Testis (tissue), 3 donors: ENCODE results near the gene TTLL1. TPM values are rescaled to one million over a fixed set of nuclear protein-coding genes. Genes with fewer than 3 reads are reported as not detected.
A peak's percentile ranks its signal among the peaks of the same experiment; 100 is the strongest.

Source experiments
- DNase-seq: peaks from one replicate; pipeline ENCODE4 v3.0.0-alpha.2; 2019
- H3K27ac ChIP-seq, 2 donors: fragments of 200-600 bp; sonication (generic); one replicate each; pipeline ENCODE4 v1.5.1; 2019
- H3K27me3 ChIP-seq: fragments of 200-600 bp; sonication (generic); one replicate; pipeline ENCODE4 v1.5.1; 2019
- H3K36me3 ChIP-seq: fragments of 200-600 bp; sonication (generic); one replicate; pipeline ENCODE4 v1.5.1; 2017; ENCODE audit warnings: low read depth; ENCODE audit errors: missing control alignments
- H3K4me1 ChIP-seq: fragments of 200-600 bp; sonication (generic); one replicate; pipeline ENCODE4 v1.5.1; 2019
- H3K4me3 ChIP-seq, 2 donors: fragments of 200-600 bp; sonication (generic); one replicate each; pipeline ENCODE4 v1.5.1; 2017 to 2019
- H3K9me3 ChIP-seq: fragments of 200-600 bp; sonication (generic); one replicate; pipeline ENCODE4 v1.5.1; 2017
- POLR2A ChIP-seq: fragments of 450-650 bp; IDR thresholded peaks from one replicate; pipeline ENCODE4 v1.6.1; 2017; ENCODE audit warnings: antibody characterized with exemption, mild to moderate bottlenecking, moderate library complexity
- WGBS, 2 donors: methylation state at CpG; one replicate each; pipeline ENCODE4 v1.1.5; 2018; 5-methylcytosine and 5-hydroxymethylcytosine counted together
- intact Hi-C: fragments of 100-400 bp; cut with DNase I; formaldehyde crosslinking; loops from one replicate; pipeline ENCODE4 v1.15.1; 2023; ENCODE audit warnings: low total_unique reads
- polyA plus RNA-seq: library from polyadenylated mRNA; stranded (reverse); fragments of 350-450 nt; fragmentation: Illumina TruSeq; extraction: RNeasy Lipid Tissue Mini Kit (QIAGEN cat#74804); gene quantifications from one replicate; pipeline ENCODE4 v1.2.3, GENCODE V29; 2014; ENCODE audit warnings: low read depth, low replicate concordance; ENCODE audit not compliant: insufficient read depth
- total RNA-seq, 2 donors: library from RNA; depleted of rRNA; stranded (reverse); fragments of >200 nt; gene quantifications; one replicate each; pipeline ENCODE4 v1.2.3, GENCODE V29; 2016
- TF ChIP-seq, protein P1 (sequence below), 3 experiments: fragments of 450-650 bp in 2 of 3; fragments of 200-600 bp in 1 of 3; sonication (generic) in 1 of 3; IDR thresholded peaks; one replicate each; pipeline ENCODE4 v1.5.1; 2016 to 2019; ENCODE audit warnings: antibody characterized with exemption in 3 of 3, mild to moderate bottlenecking in 2 of 3, moderate library complexity in 1 of 3

Gene TTLL1
- total and polyA plus RNA-seq, 3 donors from 2014 or later, result 22.5 to 30.0 (median 28.9) TPM

DNA sequence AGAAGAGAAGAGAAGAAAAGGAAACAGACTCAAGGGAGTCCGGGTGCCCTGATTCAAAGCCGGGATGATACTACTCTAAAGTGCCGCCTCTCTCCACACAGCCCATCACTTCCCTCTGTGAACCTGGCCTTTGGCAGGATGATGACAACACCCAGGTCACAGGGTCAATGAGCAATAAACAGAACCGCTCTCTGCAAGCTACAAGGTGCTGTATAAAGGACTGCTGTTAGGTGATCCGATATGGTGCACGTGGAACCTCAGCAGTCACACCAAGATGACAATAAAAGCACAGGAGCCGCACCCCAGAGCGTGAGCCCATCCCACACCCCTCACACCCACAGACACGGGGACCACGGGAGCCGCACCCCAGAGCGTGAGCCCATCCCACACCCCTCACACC lies 10.7 kb downstream of the TTLL1 start:
- no peaks in the 10 kb centered on the region for H3K4me1 ChIP-seq
- H3K4me3 ChIP-seq, result no peak overlapping the region
- no peak for DNase-seq
- no peak overlapping the region for H3K27ac ChIP-seq
- H3K9me3 ChIP-seq, result no peaks in the 10 kb centered on the region
- intact Hi-C loops, result no loop called here
- no peaks in the 10 kb centered on the region for H3K27me3 ChIP-seq
- no peak for TF ChIP-seq POLR2A
- TF ChIP-seq, protein P1, sequence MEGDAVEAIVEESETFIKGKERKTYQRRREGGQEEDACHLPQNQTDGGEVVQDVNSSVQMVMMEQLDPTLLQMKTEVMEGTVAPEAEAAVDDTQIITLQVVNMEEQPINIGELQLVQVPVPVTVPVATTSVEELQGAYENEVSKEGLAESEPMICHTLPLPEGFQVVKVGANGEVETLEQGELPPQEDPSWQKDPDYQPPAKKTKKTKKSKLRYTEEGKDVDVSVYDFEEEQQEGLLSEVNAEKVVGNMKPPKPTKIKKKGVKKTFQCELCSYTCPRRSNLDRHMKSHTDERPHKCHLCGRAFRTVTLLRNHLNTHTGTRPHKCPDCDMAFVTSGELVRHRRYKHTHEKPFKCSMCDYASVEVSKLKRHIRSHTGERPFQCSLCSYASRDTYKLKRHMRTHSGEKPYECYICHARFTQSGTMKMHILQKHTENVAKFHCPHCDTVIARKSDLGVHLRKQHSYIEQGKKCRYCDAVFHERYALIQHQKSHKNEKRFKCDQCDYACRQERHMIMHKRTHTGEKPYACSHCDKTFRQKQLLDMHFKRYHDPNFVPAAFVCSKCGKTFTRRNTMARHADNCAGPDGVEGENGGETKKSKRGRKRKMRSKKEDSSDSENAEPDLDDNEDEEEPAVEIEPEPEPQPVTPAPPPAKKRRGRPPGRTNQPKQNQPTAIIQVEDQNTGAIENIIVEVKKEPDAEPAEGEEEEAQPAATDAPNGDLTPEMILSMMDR (IDR thresholded peaks at IDR 0.05), result no peak
- H3K36me3 ChIP-seq, result no peaks in the 10 kb centered on the region
- 85 to 91% methylated on average over 10 to 12 of the region's 12 CpGs for WGBS, 2 donors

DNA sequence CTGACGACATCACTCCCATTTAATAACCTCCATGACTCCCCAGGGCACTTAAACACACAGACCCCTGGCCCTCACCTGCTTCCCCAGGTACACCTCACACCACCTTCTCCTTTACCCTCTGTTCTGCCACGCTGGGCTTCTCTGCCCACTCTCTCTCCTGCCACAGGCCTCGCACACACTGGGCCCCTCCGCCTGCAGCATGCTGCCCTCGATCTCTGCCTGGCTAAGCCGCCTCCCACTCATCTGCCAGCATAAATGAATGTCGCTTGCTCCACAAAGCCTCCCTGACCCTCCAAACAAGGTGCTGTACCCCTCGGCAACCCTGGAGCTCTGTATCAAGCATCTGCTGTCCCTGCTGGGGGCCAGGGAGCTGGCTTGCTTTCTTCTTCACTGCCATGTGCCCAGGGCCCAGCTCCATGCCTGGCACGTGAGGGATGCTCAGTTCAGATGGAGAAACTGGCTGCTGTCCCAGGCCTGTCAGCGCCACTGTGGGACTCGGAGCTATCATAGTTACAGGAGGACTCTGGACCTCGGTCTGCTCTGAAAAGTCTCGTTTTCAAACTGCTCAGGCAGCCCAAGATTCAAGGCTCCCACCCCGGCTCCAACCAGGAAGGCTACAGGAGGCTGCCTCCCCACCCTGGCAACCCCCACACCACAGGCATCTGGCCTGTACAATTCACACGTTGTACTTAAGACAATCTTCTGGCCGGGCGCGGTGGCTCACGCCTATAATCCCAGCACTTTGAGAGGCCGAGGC lies 11.9 kb downstream of the TTLL1 start:
- intact Hi-C loops, result no loop called here
- peak; percentile 42 for DNase-seq
- Histone ChIP-seq H3K9me3 (no peaks in the 10 kb centered on the region), H3K27me3 (no peaks in the 10 kb centered on the region), H3K27ac (no peak overlapping the region), H3K4me1 (no peaks in the 10 kb centered on the region), H3K36me3 (no peaks in the 10 kb centered on the region), H3K4me3 (no peak overlapping the region)
- 78 to 86% methylated on average over 20 of the region's 20 CpGs for WGBS, 2 donors
- TF ChIP-seq, protein P1 (IDR thresholded peaks at IDR 0.05), result no peak
- TF ChIP-seq POLR2A, result no peak

DNA sequence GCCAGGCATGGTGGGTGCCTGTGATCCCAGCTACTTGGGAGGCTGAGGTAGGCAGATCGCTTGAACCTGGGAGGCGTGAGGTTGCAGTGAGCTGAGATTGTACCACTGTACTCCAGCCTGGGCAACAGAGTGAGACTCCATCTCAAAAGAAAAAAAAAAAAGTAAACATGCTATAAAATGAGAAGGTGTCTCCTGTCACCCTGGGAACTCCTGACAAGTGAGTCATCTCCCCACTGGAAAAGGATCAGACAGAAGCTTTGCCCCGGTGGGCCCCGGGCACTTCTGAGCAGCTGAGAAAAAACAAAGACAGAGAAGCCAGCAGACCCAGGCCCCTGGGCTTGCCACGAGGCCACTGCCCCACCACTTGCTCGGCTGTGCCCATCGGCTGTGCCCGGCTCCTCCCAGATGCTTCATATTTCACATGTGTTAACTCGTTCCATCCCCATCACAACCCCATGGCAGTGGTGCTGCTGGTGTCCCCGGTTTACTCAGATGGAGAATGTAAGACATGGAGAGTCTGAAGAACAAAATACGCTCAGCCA lies 22.3 kb downstream of the TTLL1 start:
- no peaks in the 10 kb centered on the region for H3K27me3 ChIP-seq
- H3K4me1 ChIP-seq, result no peaks in the 10 kb centered on the region
- TF ChIP-seq, protein P1 (IDR thresholded peaks at IDR 0.05), result no peak
- TF ChIP-seq POLR2A, result no peak
- intact Hi-C loops, result no loop called here
- DNase-seq, result no peak
- H3K27ac ChIP-seq, result no peak overlapping the region
- H3K36me3 ChIP-seq, result no peaks in the 10 kb centered on the region
- 90% methylated on average over 10 to 11 of the region's 11 CpGs for WGBS, 2 donors
- no peaks in the 10 kb centered on the region for H3K9me3 ChIP-seq
- H3K4me3 ChIP-seq, result no peak overlapping the region

GRCh38 chr22:43066134-43066533 lies 23.1 kb downstream of the TTLL1 start:
- no peak for DNase-seq
- Histone ChIP-seq H3K9me3 (no peaks in the 10 kb centered on the region), H3K27ac (no peak overlapping the region), H3K27me3 (no peaks in the 10 kb centered on the region), H3K4me1 (no peaks in the 10 kb centered on the region), H3K36me3 (no peaks in the 10 kb centered on the region), H3K4me3 (no peak overlapping the region)
- intact Hi-C loops, result no loop called here
- no peak for TF ChIP-seq POLR2A
- TF ChIP-seq, protein P1 (IDR thresholded peaks at IDR 0.05), result no peak
- 89 to 94% methylated on average over 7 of the region's 7 CpGs for WGBS, 2 donors

- intact Hi-C loops, result no loop called here
- 64 to 77% methylated on average over 5 of the region's 5 CpGs for WGBS, 2 donors
Measured at GRCh38 chr22:43060183-43060582, 29.0 kb downstream of the TTLL1 start.

More at GRCh38 chr22:43060183-43060582, 29.0 kb downstream of the TTLL1 start:
- Histone ChIP-seq H3K4me1 (no peaks in the 10 kb centered on the region), H3K4me3 (no peak overlapping the region), H3K36me3 (no peaks in the 10 kb centered on the region), H3K27me3 (no peaks in the 10 kb centered on the region), H3K27ac (no peak overlapping the region), H3K9me3 (no peaks in the 10 kb centered on the region)
- TF ChIP-seq, protein P1 (IDR thresholded peaks at IDR 0.05), result peak in 2 of 3 experiments; percentile 47 to 48
- TF ChIP-seq POLR2A, result no peak
- peak; percentile 42 for DNase-seq
